ENCODE data around the gene ATP5ME. TPM values are rescaled to one million over a fixed set of nuclear protein-coding genes. Genes with fewer than 3 reads are reported as not detected.

Gene ATP5ME, protein sequence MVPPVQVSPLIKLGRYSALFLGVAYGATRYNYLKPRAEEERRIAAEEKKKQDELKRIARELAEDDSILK
- total RNA-seq (100 to 1,000 TPM in 1 of 2 donors, 10 to 100 TPM in 1; 98.4 to 120 TPM), total RNA-seq (24.5 to 79.7 reads per million in 2 donors)

DNA sequence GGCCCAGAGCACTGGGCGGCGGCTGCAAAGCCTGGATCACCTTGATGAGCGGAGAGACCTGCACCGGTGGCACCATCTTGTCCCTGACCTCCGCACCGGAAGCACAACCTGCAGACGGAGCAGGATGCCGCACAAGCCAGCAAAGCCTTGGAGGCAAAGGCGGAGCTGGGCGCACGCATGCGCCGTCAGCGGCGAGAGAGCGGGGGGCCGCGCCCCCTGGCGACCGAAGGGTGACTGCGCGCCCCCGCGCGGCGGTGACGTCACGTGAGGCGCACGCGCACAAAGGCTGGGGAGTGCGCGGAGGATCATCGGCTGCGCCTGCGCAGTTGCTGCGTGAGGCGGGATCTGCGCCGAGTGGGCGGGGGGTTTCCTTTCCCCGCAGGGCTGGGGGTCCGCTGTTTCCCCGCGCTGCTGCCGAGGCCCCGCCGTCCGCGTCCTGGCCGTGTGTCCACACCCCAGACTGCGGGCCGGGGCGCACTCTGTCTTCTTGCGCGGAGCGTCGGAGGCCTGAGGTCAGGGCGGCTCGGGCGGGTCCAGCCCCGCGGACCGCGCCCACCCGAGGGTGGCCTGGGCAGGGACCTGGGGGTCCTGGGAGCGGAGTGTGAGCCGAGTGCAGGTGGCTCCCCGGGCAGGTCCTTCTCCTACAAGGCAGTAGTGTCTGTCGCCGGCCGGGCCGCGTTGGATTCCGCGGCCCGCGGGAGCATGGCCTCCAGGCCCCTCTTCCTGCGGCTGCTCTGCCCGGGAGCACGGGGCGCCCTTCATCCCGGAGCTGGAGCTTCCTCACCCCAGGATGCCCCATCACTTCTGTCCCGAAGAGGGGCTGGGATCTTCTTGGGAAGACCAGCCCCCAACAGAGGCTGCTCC, at the start of gene ATP5ME, which contains the start of gene MYL5:
TSS of gene ATP5ME (minus strand) at position 105 of the 864 bp plus-strand sequence. CDS start at position 76, 29 bp downstream.
TSS of gene MYL5 (plus strand) at position 371 of the 864 bp plus-strand sequence. CDS start 3,485 bp downstream, outside the sequence.
- H3K4me3 Mint-ChIP-seq = peak within 1 kb of the TSS; percentile 86
- H3K27me3 Mint-ChIP-seq = no peaks in the 10 kb centered on the region
- peak within 1 kb of the TSS; percentile 73 for H3K27ac Mint-ChIP-seq
- DNase-seq (peak; percentile 96 to 97 (median 97)), ATAC-seq (peak; percentile 92)
- no peaks in the 10 kb centered on the region for H3K9me3 ChIP-seq (ENCODE audit: control insufficient read depth, low read length, poor library complexity, severe bottlenecking)
- no peaks in the 10 kb centered on the region for H3K36me3 Mint-ChIP-seq (ENCODE audit: low read depth)
- H3K4me1 Mint-ChIP-seq = peaks cover 9% of the 10 kb centered on the region

DNA sequence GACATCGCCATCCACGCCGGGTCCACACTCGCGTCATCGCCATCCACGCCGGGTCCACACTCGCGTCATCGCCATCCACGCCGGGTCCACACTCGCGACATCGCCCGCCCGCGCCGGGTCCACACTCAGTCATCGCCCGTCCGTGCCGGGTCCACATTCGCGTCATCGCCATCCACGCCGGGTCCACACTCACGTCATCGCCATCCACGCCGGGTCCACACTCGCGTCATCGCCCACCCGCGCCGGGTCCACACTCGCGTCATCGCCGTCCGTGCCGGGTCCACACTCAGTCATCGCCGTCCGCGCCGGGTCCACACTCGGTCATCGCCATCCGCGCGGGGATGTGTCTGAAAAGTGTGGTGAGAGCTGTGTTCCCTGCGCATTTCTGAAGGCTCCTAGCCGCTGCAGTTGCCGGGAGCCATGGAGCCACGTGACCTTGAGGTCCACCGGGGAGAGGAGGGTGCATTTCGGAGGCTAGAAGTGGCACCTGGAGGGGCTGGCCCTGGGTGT, 48.8 kb upstream of the ATP5ME start:
- Mint-ChIP-seq H3K4me3 (no peak overlapping the region), H3K4me1 (peaks cover 16% of the 10 kb centered on the region), H3K27me3 (no peaks in the 10 kb centered on the region), H3K36me3 (ENCODE audit: low read depth) (no peaks in the 10 kb centered on the region), H3K27ac (no peak overlapping the region)
- no peaks in the 10 kb centered on the region for H3K9me3 ChIP-seq (ENCODE audit: control insufficient read depth, low read length, poor library complexity, severe bottlenecking)
- DNase-seq (no peak), ATAC-seq (no peak)

DNA sequence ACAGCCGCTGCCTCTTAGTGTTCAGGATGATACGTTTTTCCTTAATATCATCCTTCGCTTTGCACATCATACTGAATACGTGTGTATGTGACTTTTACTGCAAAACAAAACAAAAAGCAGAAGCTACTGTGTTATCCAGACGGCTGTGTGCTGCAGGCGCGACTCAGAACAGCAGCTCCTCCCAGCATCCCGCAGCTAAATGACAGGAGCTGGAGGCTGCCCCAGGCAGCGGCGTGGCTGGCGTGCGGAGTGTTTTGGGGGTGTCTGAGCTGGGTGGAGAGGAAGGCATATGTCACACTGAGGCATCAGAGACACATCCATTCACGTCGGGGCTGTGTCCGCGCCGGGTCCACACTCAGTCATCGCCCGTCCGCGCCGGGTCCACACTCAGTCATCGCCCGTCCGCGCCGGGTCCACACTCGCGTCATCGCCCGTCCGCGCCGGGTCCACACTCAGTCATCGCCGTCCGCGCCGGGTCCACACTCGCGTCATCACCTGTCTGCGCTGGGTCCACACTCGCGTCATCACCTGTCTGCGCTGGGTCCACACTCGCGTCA, 48.2 kb upstream of the ATP5ME start:
- Mint-ChIP-seq H3K27me3 (no peaks in the 10 kb centered on the region), H3K27ac (peak overlapping the region; percentile 27), H3K36me3 (ENCODE audit: low read depth) (no peaks in the 10 kb centered on the region), H3K4me1 (peaks cover 21% of the 10 kb centered on the region), H3K4me3 (no peak overlapping the region)
- DNase-seq (no peak), ATAC-seq (no peak)
- no peaks in the 10 kb centered on the region for H3K9me3 ChIP-seq (ENCODE audit: control insufficient read depth, low read length, poor library complexity, severe bottlenecking)

DNA sequence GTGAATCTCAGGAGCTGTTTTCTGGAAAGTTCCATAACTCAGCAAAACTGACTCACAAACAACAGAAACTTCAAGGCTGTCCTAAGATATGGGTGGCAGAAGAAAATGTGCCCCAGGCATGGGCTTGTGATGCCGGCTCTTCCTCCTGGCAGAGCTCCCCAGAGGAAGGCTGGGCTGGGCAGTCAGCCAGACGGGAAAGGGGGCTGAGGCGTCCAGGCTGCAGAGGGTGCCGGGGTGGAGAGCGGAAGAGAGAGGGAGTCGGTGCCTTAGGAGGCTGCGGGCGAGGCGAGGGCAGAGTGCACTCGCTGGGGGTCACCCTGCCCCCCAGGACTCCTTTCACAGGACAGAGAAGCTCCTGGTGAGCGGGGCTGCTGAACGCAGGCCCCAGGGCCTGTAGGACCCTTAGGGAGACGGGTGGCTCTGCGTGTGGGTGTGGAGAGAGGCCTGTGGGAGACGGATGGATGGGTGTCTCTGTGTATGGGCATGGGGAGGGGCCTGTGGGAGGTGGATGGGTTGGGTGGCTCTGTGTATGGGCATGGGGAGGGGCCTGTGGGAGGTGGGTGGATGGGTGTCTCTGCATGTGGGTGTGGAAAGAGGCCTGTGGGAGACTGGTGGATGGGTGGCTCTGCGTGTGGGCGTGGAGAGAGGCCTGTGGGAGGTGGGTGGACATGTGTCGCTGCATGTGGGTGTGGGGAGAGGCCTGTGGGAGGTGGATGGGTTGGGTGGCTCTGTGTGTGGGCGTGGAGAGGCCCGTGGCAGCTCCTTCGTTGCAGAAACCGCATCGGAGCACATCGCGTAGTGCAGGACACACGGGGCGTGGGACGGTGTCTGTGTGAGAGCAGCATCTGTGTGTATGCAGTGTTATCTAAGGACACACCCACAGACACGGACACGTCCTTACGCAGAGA, 47.4 kb upstream of the ATP5ME start:
- no peaks in the 10 kb centered on the region for H3K9me3 ChIP-seq (ENCODE audit: control insufficient read depth, low read length, poor library complexity, severe bottlenecking)
- no peak overlapping the region for H3K4me3 Mint-ChIP-seq
- no peaks in the 10 kb centered on the region for H3K36me3 Mint-ChIP-seq (ENCODE audit: low read depth)
- no peak for DNase-seq
- no peaks in the 10 kb centered on the region for H3K27me3 Mint-ChIP-seq
- peak overlapping the region; percentile 27 for H3K27ac Mint-ChIP-seq
- ATAC-seq = no peak
- H3K4me1 Mint-ChIP-seq = peaks cover 17% of the 10 kb centered on the region

DNA sequence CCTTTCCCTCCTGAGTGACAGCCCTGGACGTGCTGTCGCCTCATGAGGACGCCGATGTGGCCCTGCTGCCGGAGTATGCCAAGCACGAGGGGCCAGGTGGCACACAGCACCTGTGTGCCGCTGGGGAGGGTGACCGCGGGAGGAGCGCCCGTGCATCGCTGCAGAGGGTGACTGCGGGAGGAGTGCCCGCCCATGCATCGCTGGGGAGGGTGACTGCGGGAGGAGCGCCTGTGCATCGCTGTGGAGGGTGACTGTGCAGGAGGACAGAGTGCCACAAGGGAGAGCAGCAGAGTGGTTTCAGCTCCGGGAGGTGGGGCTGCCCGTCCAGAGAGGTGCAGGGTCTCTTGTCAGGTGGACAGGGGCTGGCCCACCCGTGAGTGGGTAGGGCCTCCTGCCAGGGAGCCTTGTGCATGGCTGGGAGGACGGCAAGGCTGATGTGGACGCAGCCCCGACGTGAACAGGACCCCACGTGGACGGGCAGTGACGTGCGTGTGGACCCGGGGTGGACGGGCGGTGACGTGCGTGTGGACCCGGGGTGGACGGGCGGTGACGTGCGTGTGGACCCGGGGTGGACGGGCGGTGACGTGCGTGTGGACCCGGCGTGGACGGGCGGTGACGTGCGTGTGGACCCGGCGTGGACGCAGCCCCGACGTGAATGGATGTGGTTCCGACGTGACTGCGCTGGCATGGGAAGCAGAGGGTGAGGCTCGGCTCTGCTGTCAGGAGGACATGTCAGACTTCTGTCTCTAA, 46.2 kb upstream of the ATP5ME start:
- Mint-ChIP-seq H3K27ac (no peak overlapping the region), H3K27me3 (no peaks in the 10 kb centered on the region), H3K36me3 (ENCODE audit: low read depth) (no peaks in the 10 kb centered on the region), H3K4me3 (peak overlapping the region; percentile 13), H3K4me1 (peaks cover 15% of the 10 kb centered on the region)
- DNase-seq (no peak), ATAC-seq (no peak)
- no peaks in the 10 kb centered on the region for H3K9me3 ChIP-seq (ENCODE audit: control insufficient read depth, low read length, poor library complexity, severe bottlenecking)

DNA sequence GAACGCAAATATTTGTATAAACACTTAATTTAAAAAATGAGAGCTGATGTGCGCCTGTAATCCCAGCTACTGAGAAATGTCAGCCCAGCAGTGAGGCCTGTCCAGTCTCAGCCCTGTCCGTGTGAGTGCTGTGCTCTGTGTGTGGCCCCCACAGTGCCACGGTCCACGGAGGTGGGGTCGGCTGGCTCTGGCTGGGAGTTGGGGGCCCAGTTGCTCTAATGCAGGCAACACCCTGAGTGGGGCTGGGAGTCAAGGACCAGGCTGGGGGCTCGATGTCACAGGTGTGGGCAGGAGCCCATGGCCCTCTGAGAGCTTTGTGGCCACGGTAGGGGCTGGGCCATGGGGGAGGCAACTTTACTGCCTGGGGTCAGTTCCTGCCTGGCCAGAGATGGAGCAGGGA, 44.4 kb upstream of the ATP5ME start:
- Mint-ChIP-seq H3K4me3 (no peak overlapping the region), H3K4me1 (peaks cover 16% of the 10 kb centered on the region), H3K27ac (no peak overlapping the region), H3K36me3 (ENCODE audit: low read depth) (no peaks in the 10 kb centered on the region), H3K27me3 (no peaks in the 10 kb centered on the region)
- DNase-seq (no peak), ATAC-seq (no peak)
- H3K9me3 ChIP-seq (ENCODE audit: control insufficient read depth, low read length, poor library complexity, severe bottlenecking) = no peaks in the 10 kb centered on the region

DNA sequence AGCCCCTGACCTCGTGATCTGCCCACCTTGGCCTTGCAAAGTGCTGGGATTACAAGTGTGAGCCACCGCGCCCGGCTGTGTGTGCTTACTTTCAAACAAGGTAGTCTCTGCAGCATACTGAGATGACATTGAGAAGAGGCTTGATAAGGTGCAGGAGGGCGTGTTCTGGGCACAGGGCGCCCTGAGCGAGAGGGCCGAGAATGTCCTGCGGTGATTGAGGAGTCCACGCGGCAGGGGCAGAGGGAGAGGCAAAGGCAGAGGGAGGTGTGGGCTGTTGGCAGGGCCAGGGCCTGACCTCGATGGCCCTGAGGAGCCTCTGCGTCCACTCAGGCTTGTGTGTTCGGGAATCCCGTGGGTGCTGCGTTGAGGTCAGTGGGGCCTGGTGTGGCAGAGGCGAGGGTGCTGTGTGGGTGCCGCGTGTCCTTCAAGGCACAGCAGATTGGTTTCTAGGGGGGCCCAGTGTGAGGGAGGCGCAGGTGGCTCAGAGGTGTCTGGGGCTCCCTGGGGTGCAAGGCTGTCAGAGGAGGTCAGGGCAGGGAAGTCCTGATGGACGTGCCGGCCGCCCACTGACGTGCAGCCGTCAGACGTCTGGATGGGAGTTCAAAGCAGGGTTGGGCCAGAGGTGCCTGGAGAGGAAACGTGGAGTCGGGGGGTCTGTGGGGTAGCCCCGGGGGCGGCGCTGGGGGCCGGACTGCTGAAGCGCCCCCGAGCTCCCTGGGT, 43.7 kb upstream of the ATP5ME start:
- ATAC-seq (no peak), DNase-seq (no peak)
- no peaks in the 10 kb centered on the region for H3K27me3 Mint-ChIP-seq
- no peaks in the 10 kb centered on the region for H3K36me3 Mint-ChIP-seq (ENCODE audit: low read depth)
- no peaks in the 10 kb centered on the region for H3K9me3 ChIP-seq (ENCODE audit: control insufficient read depth, low read length, poor library complexity, severe bottlenecking)
- H3K4me3 Mint-ChIP-seq = no peak overlapping the region
- no peak overlapping the region for H3K27ac Mint-ChIP-seq
- peaks cover 15% of the 10 kb centered on the region for H3K4me1 Mint-ChIP-seq

DNA sequence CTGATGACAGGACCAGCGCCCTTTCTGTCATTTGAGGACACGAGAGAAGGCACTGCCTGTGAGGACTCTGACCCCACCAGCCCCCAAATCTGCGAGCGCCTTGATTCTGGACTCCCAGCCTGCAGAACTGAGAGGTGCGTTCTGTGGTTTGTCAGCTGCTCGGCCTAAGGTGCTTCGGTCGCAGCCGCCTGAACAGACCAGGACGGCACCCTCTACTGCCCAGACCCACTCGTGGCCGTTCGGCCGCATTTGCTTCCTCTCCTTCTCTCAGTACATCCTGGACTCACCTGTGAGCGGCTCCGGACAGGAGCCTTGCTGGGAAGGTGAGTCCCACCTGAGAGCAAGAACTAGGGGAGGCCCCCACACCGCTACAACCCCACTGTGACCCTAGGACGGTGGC, 40.0 kb upstream of the ATP5ME start:
- ATAC-seq = no peak
- H3K27me3 Mint-ChIP-seq = no peaks in the 10 kb centered on the region
- peak overlapping the region; percentile 61 for H3K27ac Mint-ChIP-seq

DNA sequence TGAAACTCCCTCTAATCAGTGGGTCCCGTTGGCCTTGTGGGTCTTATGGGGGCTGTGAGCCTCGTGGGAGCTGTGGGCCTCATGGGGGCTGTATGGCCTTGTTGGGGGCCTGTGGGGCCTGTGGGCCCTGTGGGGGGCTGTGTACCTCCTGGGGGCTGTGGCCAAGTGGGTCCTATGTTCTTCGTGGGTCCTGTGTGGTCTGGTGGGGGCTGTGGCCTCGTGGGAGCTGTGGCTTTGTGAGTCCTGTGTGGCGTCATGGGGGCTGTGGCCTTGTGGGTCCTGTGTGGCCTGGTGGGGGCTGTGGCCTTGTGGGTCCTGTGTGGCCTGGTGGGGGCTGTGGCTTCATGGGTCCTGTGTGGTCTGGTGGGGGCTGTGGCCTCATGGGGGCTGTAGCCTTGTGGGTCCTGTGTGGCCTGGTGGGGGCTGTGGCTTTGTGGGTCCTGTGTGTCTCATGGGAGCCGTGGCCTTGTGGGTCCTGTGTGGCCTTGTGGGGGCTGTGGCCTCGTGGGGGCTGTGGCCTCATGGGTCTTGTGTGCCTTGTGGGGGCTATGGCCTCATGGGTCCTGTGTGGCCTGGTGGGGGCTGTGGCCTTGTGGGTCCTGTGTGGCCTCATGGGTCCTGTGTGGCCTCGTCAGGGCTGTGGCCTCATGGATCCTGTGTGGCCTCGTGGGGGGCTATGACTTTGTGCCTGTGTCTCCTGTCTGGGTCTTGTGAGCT, 39.0 kb upstream of the ATP5ME start:
- Mint-ChIP-seq H3K27ac (peak overlapping the region; percentile 47), H3K36me3 (ENCODE audit: low read depth) (no peaks in the 10 kb centered on the region), H3K4me1 (peaks cover 28% of the 10 kb centered on the region), H3K27me3 (no peaks in the 10 kb centered on the region), H3K4me3 (no peak overlapping the region)
- DNase-seq = no peak
- H3K9me3 ChIP-seq (ENCODE audit: control insufficient read depth, low read length, poor library complexity, severe bottlenecking) = no peaks in the 10 kb centered on the region
- ATAC-seq = no peak

More for the DNA sequence above, 40.0 kb upstream of the ATP5ME start:
- H3K4me1 Mint-ChIP-seq = peaks cover 22% of the 10 kb centered on the region
- H3K36me3 Mint-ChIP-seq (ENCODE audit: low read depth) = no peaks in the 10 kb centered on the region
- no peaks in the 10 kb centered on the region for H3K9me3 ChIP-seq (ENCODE audit: control insufficient read depth, low read length, poor library complexity, severe bottlenecking)
- DNase-seq = no peak
- no peak overlapping the region for H3K4me3 Mint-ChIP-seq

DNA sequence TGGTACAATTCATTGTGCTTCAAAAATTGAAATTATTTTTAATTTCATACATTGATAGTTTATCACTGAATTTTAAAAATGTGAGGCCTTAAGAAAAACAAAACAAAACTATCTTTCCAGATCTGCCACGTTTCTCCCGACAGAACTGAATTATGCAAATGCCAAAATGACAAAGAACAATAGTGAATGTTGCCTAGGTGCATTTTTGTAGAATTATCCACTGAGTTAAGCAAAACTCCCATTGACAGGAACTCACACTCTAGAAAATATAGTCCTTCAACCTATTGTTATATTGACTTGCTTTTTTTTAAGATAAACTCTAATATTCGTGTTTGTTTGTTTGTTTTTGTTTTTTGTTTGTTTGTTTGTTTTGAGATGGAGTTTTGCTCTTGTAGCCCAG, 38.0 kb upstream of the ATP5ME start:
- no peak for DNase-seq
- Mint-ChIP-seq H3K27me3 (no peaks in the 10 kb centered on the region), H3K36me3 (ENCODE audit: low read depth) (no peaks in the 10 kb centered on the region), H3K4me3 (no peak overlapping the region), H3K27ac (peak overlapping the region; percentile 47), H3K4me1 (peaks cover 22% of the 10 kb centered on the region)
- no peak for ATAC-seq
- no peaks in the 10 kb centered on the region for H3K9me3 ChIP-seq (ENCODE audit: control insufficient read depth, low read length, poor library complexity, severe bottlenecking)

DNA sequence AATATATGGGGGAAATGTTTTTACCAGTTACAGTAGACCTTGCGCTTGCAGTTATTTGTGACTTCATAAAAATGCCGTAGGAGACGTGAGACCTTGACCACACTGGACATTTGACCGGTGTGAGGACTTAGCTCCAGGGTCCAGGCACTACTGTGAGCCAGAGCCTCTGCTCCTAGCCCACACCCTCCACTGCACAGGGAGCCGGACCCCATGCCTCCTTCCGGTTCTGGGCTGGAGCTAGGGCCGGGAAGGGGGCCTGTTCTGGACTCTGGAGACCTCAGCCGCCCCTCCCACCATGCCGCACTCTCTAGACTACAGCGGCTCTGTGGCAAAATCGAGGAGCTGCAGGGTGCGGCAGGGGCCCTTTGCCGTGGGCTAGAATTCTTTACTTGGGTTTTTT, 36.8 kb upstream of the ATP5ME start:
- H3K9me3 ChIP-seq (ENCODE audit: control insufficient read depth, low read length, poor library complexity, severe bottlenecking) = no peaks in the 10 kb centered on the region
- H3K27me3 Mint-ChIP-seq = no peaks in the 10 kb centered on the region
- no peak for ATAC-seq
- H3K4me3 Mint-ChIP-seq = no peak overlapping the region
- no peak for DNase-seq
- H3K36me3 Mint-ChIP-seq (ENCODE audit: low read depth) = no peaks in the 10 kb centered on the region
- no peak overlapping the region for H3K27ac Mint-ChIP-seq
- H3K4me1 Mint-ChIP-seq = peaks cover 24% of the 10 kb centered on the region

Data from T-helper 17 cell (primary cell).